ENCODE measurements around the gene SHMT2. TPM values are rescaled to one million over a fixed set of nuclear protein-coding genes. Genes with fewer than 3 reads are reported as not detected.

The SHMT2 gene
- total RNA-seq, 4 donors from 2014 or later: 45.2 to 66.4 (median 55.0) TPM

DNA sequence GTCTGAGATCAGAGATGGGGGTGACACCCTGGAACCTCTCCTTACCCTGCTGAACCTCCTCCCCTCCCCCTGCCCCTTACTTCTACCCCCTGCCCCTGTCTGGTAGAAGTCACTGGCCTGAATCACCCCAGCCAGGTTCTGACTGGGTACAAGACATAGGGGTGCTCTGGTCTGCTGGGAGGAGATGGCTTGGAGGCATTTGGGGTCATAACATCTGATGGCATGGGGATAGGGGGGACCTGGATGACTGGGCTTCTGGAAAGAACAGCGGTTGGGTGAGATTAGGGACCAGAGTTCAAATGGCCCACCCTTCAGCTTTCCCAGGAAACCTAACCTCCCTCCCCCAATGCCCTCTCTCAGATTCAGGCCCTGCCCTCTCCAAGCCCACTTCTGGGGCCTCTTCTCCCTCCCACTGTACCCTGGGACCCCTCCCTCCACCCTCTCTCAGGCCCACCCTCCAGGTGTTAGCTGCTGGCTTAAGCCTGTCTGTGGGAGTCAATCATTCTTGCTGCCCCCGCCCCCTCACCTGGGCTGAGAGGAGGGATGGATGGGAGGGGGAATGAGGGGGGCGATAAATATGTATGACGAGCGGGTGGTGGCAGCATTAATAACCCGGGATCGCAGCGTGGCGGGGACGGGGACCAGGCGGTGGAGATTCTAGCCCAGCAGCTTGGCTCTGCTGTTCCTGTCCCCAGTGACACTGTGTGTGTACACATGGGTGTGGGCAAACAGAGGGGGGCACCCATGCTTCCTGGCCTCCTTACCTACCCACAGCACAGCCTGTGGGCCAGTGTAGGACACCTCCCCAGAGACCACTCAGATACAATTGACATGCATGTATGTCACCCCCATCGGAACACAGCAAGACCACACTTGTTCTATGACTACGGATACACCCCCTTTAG lies 7.0 kb upstream of the SHMT2 start:
- ATAC-seq (ENCODE audit: low FRiP score) (no peak), DNase-seq (ENCODE audit: low spot score) (no peak)
- no peak for TF ChIP-seq CTCF (IDR thresholded peaks at IDR 0.05)

GRCh38 chr12:57223191-57224165 lies 6.0 kb upstream of the SHMT2 start:
- DNase-seq (ENCODE audit: low spot score) (no peak), ATAC-seq (ENCODE audit: low FRiP score) (no peak)
- TF ChIP-seq CTCF (IDR thresholded peaks at IDR 0.05): no peak

DNA sequence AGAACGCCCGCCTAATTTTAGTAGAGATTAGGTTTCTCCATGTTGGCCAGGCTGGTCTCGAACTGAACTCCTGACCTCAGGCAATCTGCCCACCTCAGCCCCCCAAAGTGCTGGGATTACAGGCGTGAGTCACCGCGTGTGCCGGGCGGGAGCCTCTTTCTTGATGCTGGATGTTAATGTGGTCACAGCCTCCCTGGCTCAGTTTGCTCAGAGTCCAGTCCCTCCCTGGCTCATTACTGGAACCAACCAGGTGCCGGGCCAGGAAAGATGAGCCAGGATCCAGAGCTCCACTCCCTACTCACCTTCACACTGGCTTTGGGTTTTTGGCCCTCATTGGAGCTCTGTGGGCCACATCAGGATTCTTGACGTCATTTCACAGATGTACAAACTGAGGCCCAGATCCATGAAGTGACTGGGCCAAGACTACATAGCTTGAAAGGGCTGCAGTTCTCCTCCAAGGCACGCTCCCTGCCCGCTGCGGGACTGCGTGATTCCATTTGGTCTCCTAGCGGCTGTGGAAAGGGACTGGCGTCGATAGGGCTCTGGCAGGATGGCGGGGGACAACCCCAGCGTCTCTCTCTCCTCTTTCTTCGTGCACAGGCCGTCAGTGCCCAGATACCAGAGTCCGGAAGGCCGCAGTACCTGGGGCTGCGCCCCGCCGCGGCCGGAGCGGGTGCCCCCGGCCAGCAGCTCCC lies 5.1 kb upstream of the SHMT2 start:
- no peak for TF ChIP-seq CTCF (IDR thresholded peaks at IDR 0.05)

DNA sequence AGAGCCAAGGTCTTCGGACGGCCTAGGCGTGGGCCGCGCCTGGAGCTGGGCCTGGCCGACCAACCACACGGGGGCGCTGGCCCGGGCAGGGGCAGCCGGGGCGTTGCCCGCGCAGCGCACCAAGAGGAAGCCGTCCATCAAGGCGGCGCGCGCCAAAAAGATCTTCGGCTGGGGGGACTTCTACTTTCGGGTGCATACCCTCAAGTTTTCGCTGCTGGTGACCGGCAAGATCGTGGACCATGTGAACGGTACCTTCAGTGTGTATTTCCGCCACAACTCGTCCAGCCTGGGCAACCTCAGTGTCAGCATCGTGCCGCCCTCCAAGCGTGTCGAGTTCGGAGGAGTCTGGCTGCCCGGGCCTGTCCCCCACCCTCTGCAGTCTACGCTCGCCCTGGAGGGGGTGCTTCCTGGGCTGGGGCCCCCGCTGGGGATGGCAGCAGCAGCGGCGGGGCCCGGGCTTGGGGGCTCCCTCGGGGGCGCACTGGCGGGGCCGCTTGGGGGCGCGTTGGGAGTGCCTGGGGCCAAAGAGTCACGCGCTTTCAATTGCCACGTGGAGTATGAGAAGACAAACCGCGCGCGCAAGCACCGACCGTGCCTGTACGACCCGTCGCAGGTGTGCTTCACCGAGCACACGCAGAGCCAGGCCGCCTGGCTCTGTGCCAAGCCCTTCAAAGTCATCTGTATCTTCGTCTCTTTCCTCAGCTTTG lies 4.4 kb upstream of the SHMT2 start:
- peak in 1 of 3 donors; percentile 32 for TF ChIP-seq CTCF (IDR thresholded peaks at IDR 0.05)
- DNase-seq (ENCODE audit: low spot score) (no peak), ATAC-seq (ENCODE audit: low FRiP score) (peak; percentile 26)

More for the DNA sequence above, 5.1 kb upstream of the SHMT2 start:
- no peak for ATAC-seq (ENCODE audit: low FRiP score)
- no peak for DNase-seq (ENCODE audit: low spot score)

GRCh38 chr12:57225680-57226210 lies 3.8 kb upstream of the SHMT2 start:
- DNase-seq (ENCODE audit: low spot score): no peak
- no peak for ATAC-seq (ENCODE audit: low FRiP score)
- TF ChIP-seq CTCF (IDR thresholded peaks at IDR 0.05): no peak
